GM18505 (cell line): ENCODE data around the gene TJP1.
"Not testable (repeated sequence)": the region's sequence is repeated elsewhere in the genome, so short reads cannot be mapped to it uniquely, and the experiment has no call there.

Experiments used
- ATAC-seq: cut with Tn5 transposase; IDR thresholded peaks from one replicate; pipeline ENCODE4 v1.9.1; 2021; ENCODE audit not compliant: unreplicated experiment
- POLR2A ChIP-seq: IDR thresholded peaks from 4 replicates; pipeline ENCODE4 v1.6.1; 2011; ENCODE audit warnings: borderline replicate concordance; ENCODE audit not compliant: insufficient read depth, insufficient read length; ENCODE audit errors: extremely low read depth

Gene TJP1

DNA sequence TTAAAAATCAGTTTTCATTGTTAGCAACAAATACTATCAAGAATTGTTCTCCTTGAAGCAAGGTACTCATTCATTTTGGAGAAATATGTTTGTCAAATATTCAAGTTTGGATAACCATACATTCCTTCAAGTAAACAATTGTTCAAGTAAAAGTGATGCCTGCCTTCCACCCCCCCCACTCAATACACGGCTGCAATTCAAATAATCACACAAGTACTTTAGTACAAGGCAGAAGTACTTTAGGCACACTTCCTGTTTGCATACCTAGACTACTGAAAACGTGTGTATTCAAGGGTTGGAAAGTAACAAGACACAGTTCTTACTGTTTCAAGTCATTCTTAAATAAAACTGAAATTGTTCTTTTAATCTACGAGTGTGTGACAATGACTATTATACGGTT is 45.4 kb downstream of the TJP1 start:
- TF ChIP-seq POLR2A, result no peak
- ATAC-seq, result no peak

DNA sequence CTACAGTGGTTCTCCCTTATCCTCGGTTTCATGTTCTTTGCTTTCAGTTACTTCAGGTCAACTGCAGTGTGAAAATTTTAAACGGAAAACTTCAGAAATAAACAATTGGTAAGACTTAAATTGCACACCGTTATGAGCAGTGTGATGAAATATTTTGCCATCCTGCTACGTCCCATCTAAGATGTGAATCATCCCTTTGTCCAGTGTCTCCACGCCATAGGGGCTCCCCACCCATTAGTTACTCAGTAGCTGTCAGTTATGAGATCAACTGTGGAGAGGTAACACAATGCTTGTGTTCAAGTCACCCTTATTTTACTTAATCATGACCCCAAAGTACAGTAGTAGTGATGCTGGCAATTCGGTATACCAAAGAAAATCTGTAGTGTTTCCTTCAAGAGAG is 47.4 kb downstream of the TJP1 start:
- TF ChIP-seq POLR2A, result no peak
- ATAC-seq, result no peak

DNA sequence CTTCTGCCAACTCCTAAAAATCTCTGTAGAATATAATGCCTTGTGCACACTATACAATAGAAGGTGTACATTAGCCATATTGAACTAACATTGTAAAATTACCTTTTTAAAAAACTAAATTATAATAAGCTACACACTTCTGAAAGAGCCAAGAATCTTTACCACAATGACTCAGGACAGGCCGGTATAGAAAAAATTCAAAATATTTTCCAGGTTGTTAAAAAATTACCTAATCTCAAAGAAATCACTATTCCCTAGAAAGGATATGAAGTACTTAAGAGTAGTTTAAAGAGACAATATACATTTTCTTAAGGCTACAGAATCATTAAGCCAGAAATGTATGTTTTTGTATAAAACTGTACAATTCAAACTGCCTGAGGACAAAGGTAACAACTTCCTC is 48.5 kb downstream of the TJP1 start:
- TF ChIP-seq POLR2A, result no peak
- no peak for ATAC-seq

DNA sequence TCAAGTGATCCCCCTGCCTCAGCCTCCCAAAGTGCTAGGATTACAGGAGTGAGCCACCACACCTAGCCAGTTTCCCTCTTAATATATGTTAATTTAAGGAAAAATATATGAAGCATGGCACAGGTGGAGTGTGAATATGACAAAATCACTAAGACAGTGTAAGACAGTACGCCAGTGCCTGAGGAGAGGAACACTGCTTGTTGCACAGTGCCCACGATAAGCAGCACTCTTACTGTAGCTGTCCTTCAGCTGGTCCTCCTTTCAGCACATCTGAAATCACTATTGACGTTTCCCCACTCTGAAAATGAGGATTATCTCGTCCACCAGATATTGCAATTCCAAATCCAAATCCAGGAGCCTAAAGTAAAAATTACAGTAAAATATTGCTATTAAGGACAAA is 49.3 kb downstream of the TJP1 start:
- TF ChIP-seq POLR2A, result no peak

DNA sequence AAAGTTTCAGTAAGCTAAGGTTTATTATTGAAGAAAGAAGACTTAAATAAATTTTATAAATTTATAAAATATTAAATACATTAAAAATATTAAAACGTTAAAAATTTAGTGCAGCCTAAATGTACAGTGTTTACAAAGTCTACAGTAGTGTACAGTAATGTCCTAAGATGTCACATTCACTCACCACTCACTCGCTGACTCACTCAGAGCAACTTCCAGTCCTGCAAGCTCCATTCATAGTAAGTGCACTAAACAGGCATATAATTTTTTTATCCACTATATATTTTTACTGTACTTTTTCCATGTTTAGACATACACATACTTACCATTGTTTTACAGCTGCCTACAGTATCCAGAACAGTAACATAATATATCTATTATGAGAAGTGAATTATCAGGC is 51.5 kb downstream of the TJP1 start:
- ATAC-seq, result no peak
- TF ChIP-seq POLR2A, result no peak

More for the DNA sequence above, 49.3 kb downstream of the TJP1 start:
- ATAC-seq, result no peak

DNA sequence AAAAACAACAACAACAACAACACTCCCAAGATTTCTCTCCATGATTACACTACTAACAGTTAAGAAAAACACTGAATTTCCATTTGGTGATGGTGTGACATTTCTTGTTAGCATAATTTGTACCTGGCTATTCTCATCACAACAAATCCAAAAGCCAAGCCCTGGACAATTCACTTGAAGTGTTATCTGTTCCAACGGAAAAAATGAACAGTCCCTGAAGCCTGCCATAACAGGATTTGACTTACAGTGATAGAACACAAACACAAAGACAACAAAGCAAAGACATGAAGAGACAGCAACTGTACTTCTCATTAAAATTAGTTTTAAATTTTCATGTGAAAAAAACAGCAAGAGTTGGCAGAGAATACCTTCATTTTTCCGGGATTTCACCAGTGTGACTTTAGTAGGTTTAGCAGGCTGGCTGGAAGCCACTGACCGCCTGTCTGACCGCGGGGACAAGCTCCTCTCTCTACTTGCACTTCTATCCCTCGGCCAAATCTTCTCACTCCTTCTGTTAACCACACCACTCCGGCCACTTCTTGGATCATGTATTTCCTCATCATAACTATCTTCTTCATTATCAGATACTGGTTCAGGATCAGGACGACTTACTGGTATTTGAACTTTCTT is 56.3 kb downstream of the TJP1 start:
- ATAC-seq, result no peak
- TF ChIP-seq POLR2A, result no peak

DNA sequence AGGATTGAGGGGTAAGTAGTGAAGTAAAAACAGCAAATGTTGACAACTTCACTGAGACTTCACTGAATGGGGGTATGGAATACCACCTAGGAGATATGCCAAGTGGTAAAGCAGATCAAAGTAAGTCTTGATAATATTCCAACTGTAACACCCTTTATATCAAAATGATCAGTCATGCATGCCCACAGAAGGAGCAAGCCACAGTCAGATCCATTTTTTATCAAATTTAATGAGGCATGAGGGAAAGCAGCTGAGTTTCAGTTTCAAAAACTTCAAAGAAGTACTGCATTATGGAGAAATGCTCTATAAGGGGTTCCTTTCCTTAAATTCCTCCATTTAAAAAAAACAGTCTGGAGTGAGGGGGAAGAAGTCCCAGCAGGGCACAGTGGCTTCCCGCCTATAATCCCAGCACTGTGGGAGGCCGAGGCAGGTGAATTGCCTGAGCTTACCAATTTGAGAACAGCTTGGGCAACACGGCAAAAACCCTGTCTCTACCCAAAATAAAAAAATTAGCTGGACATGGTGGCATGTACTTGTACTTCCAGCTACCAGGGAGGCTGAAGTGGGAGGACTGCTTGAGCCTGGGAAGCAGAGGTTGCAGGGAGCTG is 56.9 kb downstream of the TJP1 start:
- no peak for ATAC-seq
- TF ChIP-seq POLR2A, result no peak

DNA sequence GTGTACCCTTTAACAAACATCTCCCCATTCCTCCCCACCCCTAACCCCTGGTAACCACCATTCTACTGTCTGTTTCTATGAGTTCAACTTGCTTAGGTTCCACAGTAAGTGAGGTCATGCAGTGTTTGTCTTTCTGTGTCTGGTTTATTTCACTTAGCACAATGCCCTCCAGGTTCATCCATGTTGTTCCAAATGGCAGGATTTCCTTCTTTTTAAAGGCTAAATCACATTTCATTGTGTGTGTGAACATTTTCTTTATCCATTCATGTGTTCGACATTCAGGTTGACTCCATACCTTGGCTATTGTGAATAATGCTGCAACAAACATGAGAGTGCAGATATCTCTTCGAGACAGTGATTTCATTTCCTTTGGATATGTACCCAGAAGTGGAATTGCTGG is 62.7 kb downstream of the TJP1 start:
- TF ChIP-seq POLR2A, result no peak
- no peak for ATAC-seq

DNA sequence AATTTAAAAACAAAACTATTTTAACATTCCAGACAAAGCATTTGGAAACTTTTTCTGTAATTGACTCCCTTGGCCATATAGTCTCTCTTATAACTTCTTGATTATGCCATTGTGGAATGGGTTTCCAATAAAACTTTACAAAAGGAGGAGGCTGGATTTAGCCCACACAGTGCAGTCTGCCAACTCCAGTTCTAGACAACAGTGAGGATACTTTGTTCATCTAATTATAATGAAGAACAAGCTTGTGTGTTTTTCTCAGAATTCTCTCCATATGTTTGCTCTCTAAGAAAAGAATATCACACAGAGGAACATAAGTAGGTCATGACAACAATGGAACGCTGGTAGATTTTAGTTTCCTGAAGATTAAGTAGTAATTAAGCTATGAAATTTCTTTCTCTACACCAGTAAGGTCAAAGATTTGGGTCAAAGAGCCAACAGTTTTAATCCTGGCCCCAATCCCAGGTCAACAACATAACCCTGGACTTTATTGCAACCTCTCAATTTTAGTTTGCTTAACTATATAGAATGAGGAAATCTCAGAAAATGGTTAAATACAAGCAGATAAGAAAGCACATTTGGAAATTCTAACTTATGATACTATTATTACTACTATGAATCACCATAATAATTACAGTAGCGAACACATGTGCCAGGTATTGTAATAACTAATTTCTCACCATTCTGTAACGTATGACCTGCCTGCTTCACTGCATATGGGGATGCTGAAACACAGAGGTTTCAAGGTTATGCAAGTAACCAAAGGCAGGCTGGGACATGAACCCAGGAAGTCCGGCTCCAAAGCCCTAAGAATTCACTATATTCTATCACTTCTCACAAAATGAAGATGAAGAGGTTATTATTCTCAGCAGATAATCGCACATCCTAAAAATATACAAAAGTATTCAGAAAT is 65.7 kb downstream of the TJP1 start:
- ATAC-seq, result no peak
- TF ChIP-seq POLR2A, result no peak

DNA sequence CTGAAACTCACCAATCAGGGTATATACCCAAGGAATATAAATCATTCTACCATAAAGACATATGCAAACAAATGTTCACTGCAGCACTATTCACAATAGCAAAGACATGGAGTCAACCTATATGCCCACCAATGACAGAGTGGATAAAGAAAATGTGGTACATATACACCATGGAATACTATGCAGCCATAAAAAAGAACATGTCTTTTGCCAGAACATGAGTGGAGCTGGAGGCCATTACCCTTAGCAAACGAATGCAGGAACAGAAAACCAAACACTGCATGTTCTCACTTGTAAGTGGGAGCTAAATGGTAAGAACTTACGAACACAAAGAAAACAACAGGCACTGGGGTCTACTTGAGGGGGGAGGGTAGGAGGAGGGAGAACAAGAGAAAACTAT is 68.3 kb downstream of the TJP1 start:
- not testable (repeated sequence) for ATAC-seq

DNA sequence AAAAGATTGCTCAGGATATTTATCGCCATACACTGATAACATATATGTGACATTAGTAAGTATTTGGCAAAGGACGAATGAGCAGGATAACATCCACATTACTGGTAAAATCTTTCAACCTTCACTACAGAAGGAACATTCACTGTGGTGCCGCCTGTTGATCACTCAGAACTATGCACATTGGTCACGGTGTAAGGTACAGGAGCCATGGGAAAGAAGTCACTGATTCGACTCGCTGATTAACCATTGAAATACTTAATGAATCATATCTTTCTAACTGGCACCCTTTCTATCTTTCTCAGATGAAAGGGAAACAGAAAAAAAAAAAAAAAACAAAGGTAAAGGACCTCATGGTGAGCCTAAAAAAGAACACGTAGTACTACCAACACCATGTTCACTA is 68.8 kb downstream of the TJP1 start:
- ATAC-seq, result no peak
- TF ChIP-seq POLR2A, result no peak

DNA sequence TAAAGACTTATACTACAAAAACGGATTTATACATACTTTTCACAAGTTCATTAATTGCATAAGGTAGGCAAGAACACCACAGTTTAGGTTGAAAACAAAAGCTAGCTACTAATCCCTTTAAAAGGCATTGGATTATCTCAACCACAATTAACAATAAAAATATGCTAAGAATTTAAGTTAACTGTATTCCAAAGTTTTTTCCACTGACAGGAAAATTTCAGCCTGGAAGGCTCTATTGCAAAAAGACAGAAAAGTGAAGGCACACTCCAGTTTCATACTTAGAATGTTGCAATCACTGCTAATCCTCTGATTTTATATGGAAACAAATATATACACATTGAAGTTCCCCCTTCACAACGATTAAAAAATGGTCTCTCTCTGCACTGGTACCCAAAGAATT is 71.5 kb downstream of the TJP1 start:
- TF ChIP-seq POLR2A, result no peak
- no peak for ATAC-seq

DNA sequence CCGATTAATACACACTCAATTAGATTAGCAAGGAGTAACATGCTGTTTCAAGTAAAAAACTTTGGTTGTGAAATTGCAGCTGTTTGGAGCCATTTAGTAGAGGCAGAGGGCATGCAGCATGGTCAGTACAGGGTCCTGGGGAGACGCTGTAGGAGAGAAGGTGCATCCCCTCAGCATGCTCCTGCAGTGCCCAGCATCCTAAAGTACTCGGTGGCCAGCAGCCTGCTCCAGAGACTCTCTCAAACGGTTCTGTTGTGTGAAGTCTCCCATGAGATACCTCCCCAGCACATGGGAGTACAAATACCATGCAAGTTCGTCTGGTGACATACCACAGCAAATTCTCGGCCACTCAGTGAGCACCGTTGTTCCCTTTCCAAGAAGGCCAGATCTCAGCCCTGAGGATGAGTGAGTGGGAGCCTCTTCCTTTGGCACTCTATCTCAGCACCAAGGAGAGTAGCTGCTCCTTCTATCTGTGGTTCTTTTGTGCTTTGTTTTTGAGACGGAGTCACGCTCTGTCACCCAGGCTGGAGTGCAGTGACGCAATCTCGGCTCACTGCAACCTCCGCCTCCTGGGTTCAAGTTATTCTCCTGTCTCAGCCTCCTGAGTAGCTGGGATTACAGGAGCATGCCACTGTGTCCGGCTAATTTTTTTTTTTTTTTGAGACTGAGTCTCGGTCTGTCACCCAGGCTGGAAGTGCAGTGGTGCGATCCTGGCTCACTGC is 72.7 kb downstream of the TJP1 start:
- TF ChIP-seq POLR2A, result no peak
- ATAC-seq, result no peak
